ENCODE data around the gene KCNJ15.
"Not testable (repeated sequence)": the region's sequence is repeated elsewhere in the genome, so short reads cannot be mapped to it uniquely, and the experiment has no call there.

KCNJ15 gene

DNA sequence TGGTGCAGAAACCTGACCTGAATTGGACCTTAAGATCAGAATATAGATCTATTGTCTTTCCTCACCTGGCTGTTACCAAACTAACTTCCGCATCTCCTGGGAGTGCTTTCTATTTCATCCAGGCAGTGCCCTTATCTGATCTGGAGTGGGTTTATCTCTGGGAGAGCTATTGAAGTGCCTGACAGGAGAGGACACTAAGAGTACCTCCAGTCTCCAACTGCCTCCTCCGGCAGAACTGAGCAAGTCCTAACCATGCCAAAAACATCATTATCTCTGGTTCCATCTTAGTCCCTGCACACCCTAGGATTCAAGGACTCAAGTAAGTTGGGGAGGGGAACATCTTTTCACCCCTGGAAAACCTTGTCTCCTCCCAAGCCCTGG, 12.4 kb upstream of the KCNJ15 start:
- no peak for DNase-seq (ENCODE audit: low read depth in 4 of 4, low spot score in 1 of 4)

DNA sequence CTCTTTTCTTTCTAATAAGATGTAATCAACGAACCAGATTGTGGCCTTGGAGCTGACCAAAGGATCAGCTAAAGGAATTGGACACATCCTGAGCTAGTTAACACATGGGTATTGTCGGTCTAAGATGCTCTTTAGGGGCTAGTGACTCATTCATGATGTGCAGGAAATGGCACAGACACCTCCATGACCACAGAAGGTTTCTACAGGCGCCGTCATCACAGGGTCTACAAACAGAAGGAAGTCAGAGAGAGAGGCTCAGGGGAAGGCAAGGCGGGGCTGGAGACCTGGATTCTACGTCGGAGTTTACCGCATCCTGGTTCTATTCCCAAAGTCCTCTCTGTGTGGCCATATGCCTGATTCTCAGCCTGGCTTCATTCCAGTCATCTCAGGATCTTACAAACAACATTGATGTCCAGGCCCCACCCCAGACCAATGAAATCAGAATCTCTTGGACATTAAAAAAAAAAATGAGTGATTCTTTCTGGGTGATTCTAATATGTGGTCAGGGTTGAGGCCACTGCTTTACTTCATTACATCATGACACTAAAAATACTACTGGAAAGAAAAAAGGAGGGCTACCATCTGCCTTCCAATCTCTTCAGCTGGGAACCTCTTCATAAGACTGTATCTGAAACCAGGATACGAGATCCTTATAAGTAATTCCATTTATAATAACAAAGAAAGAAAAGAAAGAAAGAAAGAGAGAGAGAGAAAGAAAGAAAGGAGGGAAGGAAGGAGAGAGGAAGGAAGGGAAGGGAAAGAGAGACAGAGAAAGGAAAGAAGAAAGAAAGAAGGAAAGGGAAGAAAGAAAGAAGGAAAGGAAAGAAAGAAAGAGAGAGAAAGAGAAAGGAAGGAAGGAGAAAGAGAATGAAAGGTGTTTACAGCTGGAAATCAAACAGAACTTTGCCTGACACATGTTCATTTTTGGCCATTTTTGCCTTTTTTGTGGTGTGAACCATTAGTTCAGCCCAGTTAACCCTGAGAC, 11.6 kb upstream of the KCNJ15 start:
- peak; percentile 17 to 53 (median 36) for DNase-seq (ENCODE audit: low read depth in 4 of 4, low spot score in 1 of 4)

DNA sequence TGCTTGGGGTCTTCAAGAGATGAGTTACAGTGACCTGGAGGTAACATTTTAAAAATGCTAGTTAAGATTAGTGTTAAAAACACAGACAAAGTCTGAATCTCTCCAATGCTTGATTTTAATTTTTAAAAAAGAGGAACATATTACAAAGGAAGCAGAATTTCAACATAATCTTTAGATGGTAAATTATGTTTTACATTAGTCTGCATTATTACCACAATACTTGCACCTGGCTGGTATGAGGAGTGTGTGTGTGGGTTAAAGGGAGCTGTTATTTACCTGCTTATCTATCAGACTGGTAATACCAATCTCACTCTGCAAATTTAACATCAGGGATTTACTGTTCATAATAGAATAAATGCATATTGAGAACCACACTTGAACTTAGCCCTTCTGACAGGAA, 10.3 kb upstream of the KCNJ15 start:
- DNase-seq (ENCODE audit: low read depth in 4 of 4, low spot score in 1 of 4), result no peak

DNA sequence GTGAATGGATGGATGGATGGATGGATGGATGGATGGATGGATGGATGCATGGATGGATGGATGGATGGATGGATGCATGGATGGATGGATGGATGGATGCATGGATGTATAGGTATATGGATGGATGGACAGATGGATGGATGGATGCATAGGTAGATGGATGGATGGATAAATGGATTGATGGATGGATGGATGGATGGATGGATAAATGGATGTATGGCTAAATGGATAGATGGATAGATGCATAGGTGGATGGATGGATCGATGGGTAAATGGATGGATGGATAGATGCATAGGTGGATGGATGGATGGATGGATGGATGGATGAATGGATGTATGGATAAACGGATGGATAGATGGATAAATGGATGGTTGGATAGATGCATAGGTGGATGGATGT, 9.7 kb upstream of the KCNJ15 start:
- DNase-seq (ENCODE audit: low read depth in 4 of 4, low spot score in 1 of 4), result not testable (repeated sequence)

DNA sequence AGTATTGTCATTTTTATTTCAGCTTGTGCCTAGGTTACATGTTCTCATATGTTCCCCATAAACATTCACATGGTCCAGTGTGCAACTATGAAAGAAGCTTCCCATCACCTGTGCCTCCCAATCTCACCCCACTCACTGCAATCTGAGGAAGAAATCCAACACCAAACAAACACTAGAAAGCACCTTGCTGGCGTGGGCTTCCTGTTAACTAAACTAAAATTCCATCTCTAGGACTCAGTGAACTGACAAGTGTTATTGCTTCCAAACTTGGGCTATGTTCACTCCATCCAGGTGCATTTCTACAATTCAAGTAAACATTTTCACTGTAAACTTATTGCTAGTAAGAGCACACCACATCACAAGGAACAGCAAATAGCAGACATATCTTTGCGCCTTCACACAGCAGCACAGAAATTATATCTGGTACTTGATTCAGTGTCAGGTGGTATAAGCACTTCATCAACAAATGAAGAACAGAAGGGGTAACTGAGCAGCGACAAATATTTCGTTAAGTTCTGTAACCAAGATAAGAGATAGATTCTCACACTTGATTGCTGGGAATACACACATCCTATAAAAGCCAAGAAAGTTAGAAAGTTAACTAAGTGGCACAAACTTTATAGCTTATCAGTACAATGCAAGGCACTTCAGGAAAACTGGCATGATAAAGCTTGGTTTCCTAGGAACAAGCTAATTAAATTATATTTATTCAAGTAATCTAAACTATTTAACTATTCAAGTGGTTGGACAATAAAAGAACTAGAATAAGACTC, 8.9 kb upstream of the KCNJ15 start:
- DNase-seq (ENCODE audit: low read depth in 4 of 4, low spot score in 1 of 4), result no peak

DNA sequence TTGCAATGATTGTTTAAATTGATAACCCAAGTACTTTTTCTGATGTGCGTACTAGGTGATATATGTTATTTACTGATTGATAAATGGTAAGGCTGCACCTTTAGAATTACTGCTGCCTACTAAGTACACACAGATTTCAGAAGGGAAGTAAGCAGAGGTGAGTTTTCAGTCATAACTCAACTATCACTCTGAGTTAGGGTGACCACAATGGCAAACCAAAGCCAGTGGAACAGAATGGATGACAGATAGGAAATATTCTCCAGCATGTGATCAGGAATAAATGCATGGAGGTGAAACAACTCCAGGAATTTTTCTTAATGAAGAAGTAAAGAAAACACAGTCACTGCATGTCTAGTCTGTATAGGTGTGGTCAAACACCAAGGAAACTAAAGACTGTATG, 7.5 kb upstream of the KCNJ15 start:
- no peak for DNase-seq (ENCODE audit: low read depth in 4 of 4, low spot score in 1 of 4)

DNA sequence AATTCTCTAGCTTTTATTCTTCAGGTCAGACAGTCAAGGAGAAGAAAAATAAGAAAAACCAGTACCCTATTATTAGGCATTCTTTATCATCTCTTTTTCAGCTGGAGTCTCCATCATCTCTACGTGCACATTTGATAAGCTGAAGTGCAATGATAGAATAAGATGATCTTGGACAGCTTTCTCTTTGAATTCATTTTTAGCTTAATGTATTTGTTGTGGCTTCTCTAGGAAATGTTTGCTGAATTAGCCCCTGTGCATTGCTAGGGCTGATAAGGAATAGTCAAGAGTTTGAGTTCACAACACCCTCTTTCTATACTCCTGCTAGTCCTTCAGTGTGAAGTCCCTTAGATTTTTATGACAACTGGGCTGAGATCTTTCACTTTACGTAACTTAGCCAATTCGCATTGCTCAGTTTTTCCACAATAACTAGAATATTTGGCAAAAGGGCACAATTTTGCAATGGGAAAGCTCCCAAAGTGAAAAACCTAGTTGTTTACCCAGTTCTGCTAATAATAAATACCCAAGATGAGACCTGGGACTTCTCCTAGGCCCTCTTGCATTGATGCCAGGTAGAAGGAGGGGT, 7.0 kb upstream of the KCNJ15 start:
- no peak for DNase-seq (ENCODE audit: low read depth in 4 of 4, low spot score in 1 of 4)

DNA sequence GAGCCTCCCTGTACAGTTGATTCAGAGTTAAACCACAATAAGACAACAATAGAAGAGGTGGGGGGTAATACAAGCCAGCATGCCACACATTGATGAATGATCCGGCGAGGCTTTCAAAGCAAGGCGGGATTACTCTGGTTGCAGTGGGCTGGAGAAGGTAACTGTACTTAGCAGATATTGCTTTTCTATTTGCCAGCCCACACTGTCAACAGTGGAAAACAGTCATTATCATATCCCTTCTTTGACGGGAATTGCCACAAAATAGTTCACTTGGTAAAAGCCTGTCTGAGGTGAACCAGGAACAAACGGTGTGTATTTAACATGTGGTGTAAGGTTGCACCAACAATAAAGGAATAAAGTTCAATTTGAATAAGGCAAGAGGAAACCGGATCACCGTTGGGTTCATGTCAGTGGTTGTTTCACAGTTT, 5.8 kb upstream of the KCNJ15 start:
- DNase-seq (ENCODE audit: low read depth in 4 of 4, low spot score in 1 of 4), result no peak

DNA sequence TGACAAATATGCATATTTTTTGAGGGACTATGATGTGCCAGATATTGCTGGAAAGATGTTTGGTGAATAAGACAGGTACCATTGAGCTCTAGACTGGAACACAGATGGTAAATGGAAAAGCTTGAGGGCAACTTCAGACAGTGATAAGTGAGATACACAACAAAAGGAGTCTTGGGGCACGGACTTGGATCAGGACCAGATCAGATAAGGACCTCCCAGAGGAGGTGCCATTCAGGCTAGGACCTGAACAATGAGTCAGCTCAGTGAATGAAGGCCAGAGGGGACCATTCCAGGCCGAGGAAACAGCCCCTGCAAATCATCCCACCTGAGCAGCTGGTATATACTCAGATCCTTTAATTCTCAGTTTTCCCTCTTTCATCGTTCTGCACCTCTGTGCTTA, 1.8 kb upstream of the KCNJ15 start:
- DNase-seq (ENCODE audit: low read depth in 4 of 4, low spot score in 1 of 4), result no peak

DNA sequence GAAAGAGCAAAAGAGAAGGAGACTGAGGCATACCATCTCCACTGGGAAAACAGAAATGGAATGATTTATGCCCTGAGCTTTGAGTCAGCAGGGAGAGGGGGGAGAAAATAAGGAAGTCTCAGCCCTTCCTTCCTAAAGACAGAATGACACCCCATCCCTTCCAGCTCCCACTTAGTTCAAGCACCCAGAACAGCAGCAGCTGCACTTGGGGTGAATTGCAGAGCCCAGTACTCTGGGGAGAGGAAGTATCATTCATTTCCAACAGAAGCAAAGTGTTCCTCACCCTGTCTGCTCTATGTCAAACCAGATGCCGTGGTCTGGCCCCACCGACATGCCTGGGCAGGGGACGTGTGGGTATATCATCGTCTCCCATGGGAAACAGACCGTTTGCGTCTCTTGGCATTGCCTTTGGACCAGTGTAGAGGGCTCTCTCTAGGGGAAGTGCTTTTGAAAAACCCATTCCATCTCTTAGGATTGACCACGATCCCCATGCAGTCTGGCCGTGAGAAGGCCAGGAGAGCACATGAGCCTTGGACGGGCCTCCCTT, 1.1 kb upstream of the KCNJ15 start:
- no peak for DNase-seq (ENCODE audit: low read depth in 4 of 4, low spot score in 1 of 4)

DNA sequence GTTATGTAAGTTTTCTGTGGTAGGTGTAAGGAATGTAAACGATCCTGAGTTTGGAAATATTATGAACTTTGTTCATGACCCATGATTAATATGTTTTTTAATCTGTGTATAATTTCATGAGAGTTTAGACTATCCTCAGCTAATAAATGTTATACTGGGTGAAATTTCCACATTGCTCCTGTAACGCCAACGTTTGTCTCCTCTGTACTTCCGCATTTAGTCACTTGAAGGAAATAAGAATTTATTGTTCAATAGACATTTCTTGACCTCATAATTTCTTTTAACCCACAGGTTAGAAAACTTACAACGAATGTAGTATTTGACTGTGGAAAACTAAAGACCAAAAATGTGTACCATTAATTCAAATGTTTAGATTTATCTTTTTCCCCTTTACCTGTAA, 876 bp downstream of the KCNJ15 start:
- DNase-seq (ENCODE audit: low read depth in 4 of 4, low spot score in 1 of 4), result no peak

DNA sequence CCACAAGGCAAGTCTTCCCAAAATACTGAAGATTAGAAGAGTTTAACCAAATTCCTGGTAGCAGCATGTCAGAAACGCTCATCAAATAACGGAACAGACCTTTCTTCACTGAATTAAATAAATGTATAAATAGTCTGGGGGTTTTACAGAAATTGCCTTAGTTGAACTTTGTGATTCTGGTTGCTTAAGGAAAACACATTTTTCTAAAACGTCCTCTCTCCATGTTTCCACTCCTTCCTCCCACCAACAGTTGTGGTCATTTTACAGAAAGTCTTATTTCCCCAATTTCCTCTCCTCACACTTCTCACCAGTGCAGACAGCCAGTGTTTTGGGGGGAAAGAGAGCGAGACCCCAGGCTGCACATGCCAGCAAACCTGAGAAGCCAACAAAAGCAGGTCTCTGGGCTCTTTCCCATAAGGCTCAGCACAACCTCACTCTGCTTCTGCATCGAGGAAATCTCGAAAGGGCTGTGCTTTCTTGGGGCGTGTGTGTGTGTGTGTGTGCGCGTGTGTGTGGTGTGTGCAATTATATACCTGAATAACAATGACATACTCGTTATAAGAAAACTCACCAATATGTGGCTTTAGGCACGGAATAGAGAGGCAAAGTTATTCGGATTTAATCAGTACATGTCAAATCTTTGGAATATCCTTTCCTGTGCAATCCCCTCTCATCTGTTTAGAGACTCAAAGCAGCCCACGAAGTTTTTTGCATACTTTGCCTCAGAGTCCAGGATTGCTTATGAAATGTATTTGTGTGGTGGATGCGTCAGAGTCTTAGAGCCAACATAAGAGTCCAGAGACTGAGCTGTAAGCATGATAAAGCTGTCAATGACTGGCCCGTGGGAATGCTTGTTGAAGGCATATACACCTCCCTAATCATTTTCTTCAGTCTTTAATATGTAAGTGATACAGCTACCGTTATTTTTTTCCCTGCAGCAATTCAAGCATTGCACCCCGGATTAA, 2.0 kb downstream of the KCNJ15 start:
- no peak for DNase-seq (ENCODE audit: low read depth in 4 of 4, low spot score in 1 of 4)

DNA sequence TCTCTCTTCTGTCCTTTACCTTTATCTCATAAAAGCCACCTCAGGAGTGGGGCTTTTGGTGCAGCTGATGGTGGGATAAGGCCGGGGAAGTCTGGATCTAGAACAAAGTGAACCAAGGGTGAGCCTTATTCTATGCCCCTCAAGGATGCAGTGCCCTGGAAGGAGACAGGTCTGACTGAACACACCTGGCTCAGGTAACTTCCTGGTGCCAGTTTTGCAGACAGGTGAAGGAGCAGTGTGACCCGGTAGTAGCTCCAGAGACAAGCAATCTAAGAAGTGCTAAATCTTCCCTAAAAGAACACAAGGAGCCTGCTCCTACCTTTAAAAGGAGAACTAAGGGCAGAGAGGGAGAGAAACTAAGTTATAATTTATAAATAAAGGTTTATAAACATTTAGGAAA, 2.9 kb downstream of the KCNJ15 start:
- DNase-seq (ENCODE audit: low read depth in 4 of 4, low spot score in 1 of 4), result no peak

DNA sequence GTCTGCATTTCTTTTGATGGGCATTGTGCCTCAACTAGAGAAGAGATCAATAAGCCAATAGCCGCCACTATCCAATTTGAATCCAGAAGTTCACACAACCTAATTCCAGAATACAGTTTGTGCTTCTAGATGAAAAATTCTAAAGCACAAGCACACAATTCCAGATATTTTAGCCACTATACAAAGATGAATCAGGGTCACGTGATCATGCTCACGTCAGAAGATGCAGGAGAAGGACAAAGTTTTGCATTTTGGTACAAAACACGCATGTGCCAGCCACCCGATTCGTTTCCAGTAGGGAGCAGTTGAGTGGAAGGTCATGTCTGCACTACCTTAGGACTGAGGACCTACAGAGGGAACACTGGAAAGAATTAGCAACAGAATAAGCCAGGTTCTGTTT, 3.6 kb downstream of the KCNJ15 start:
- no peak for DNase-seq (ENCODE audit: low read depth in 4 of 4, low spot score in 1 of 4)

DNA sequence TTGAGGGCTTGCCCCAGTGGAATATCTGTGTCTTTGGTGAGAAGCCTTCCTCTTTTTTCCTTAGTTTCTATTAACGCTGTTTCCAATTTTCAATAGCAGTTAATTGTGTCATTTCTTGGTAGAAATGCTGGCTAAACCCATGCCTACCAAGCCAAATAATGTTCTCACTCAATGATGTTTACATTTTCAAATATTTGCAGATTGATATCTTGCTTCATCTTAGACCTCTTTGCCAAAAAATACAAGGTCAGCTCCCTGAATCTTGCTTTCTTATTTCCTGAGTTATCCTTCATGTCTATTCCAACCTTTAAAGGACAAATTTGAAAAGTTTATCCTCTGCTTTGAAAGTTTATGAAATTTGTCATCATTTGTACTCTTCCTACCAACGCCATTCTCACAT, 5.1 kb downstream of the KCNJ15 start:
- no peak for DNase-seq (ENCODE audit: low read depth in 4 of 4, low spot score in 1 of 4)

DNA sequence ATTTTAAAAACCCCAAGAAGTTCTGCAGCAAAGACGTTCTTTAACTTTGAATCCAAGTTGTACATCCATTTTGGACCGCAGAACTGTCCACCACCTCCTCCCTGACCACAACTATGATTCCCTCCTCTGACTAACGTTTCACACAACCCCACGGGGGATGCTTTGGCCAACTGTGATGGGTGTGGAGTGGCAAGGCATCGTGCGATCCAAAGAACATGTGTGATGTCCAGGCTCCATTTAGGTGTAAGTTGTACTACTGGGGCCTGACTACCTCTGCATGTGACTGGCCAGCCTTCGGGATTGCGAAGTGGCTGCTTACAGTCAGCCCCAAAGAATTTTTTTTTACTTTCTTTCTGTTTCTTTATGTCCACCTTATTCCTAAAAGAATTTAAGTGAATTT, 6.7 kb downstream of the KCNJ15 start:
- no peak for DNase-seq (ENCODE audit: low read depth in 4 of 4, low spot score in 1 of 4)

DNA sequence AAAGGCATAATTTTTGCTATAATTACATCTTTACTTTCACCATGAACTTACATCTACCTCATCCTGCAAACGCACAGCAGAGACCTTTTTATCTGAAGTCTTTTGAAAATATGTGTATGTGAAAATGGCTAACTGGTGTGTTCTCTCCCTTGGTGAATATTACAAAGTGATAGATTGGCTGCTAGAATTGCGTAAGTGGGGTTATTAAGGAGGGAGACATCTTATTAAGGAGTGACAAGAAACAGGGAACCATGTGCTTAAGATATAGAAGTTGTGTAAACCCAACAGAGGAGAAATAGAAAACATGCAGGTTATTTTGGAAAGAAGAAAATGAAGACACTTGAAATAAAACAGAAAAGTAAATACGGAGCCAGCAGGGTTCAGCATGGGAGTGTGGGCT, 7.8 kb downstream of the KCNJ15 start:
- DNase-seq (ENCODE audit: low read depth in 4 of 4, low spot score in 1 of 4), result no peak

DNA sequence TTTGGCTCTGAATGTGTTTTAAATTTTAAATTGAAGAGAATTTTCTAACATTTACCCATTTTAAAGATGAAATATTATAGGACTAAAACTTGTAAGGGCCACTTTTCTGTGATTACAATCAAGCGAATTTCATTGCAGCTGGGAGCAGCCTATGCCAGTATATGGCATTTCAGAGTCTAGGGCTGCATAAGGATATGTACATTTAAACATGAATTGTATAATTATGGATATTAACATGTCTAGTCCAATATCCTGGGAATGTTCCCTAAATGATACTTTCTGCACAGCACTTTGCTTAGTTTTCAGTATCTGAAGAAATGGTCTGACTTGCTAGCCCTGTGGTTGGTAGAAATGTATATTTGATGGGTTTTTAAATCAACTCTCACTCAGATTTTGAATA, 8.4 kb downstream of the KCNJ15 start:
- DNase-seq (ENCODE audit: low read depth in 4 of 4, low spot score in 1 of 4), result no peak

DNA sequence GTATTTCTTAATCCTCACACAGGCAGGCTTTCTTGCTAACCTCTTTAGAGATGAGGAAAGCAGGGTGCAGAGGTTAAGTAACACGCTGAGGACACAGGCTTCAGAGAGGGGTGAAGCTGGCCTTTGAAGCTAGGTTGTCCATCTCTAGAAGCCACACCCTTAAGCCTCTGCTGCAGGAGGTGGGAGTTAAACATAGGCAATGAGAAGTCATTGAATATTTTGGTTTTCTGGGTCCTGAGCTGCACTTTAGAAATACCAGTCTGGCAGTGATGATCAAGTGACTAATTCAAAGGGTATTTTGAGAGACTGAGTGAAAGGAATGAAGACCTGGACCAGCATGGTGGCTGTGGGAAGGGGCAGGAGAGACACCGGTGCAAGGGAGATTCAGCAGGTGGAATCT, 9.9 kb downstream of the KCNJ15 start:
- DNase-seq (ENCODE audit: low read depth in 4 of 4, low spot score in 1 of 4), result no peak

DNA sequence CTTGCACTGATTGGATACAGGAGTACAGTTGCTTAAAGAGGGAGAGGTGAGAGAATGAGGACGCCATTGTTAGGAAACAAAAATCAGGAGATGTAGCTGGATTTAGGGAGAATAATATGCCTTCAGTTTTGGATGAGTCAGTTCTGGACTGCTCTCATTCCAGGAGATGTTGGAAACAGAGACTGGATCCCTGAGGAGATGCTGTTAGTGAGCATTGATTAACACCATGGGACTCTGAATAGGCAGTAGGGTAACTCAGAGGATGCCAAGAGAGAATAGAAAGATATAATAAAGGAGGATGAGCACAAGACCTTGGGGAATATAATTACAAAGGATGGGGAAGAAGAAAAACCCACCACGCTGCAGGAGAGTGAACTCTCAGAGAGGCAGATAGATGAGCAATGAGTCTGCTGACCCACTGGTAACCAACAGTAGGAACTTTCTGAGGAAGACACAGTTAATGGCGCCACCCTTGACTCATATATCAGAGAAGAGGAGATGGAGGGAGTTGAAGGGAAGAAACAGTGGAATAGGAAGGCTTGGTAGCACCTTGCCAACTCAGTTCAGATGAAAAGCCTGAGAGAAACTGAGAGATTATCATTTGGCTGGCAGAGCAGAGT, 10.5 kb downstream of the KCNJ15 start:
- DNase-seq (ENCODE audit: low read depth in 4 of 4, low spot score in 1 of 4), result no peak

All from stimulated activated CD4-positive, alpha-beta T cell treated with anti-CD3 and anti-CD28 coated beads, Interleukin-1b, Interleukin-23, amount 100 ng/mL, for 24 hours (primary cell).